Lung (tissue), 12 donors: Measurements from ENCODE around the gene OR7G3. TPM values are rescaled to one million over a fixed set of nuclear protein-coding genes. Genes with fewer than 3 reads are reported as not detected.

ENCODE experiments used
- ATAC-seq: fragments of 200-7000 bp; cut with Tn5 transposase; one replicate; pipeline ENCODE4 v1.9.1; 2020; ENCODE audit warnings: moderate number of reproducible peaks; ENCODE audit not compliant: insufficient read depth, low FRiP score
- DNase-seq, 3 donors: peaks; one replicate each; pipeline ENCODE4 v3.0.0-alpha.2; 2013 to 2017
- H3K27ac ChIP-seq, 2 donors: one replicate each; pipeline ENCODE4 v1.5.1; 2013; ENCODE audit warnings: mild to moderate bottlenecking in 2 of 2, moderate library complexity in 2 of 2, control low read depth in 1 of 2, inconsistent platforms in 1 of 2, low read depth in 1 of 2, low read length in 1 of 2
- H3K27me3 ChIP-seq, 3 donors: one replicate each; pipeline ENCODE4 v1.5.1; 2013; ENCODE audit warnings: low read length in 2 of 3; ENCODE audit not compliant: control insufficient read depth in 3 of 3, insufficient read depth in 3 of 3
- H3K36me3 ChIP-seq, 4 donors: one replicate each; pipeline ENCODE4 v1.5.1; 2013; ENCODE audit warnings: low read length in 4 of 4, mild to moderate bottlenecking in 1 of 4, moderate library complexity in 1 of 4; ENCODE audit not compliant: control insufficient read depth in 4 of 4, insufficient read depth in 4 of 4
- H3K4me1 ChIP-seq, 5 donors: one replicate each; pipeline ENCODE4 v1.5.1; 2013; ENCODE audit warnings: low read length in 5 of 5, mild to moderate bottlenecking in 2 of 5, moderate library complexity in 1 of 5; ENCODE audit not compliant: control insufficient read depth in 5 of 5, insufficient read depth in 5 of 5
- H3K4me3 ChIP-seq: one replicate; pipeline ENCODE4 v1.5.1; 2013; ENCODE audit warnings: mild to moderate bottlenecking, control low read depth, moderate library complexity
- H3K9ac ChIP-seq, 2 donors: one replicate each; pipeline ENCODE4 v1.5.1; 2013; ENCODE audit warnings: low read length in 2 of 2, control low read depth in 1 of 2; ENCODE audit not compliant: insufficient read depth in 1 of 2
- H3K9me3 ChIP-seq, 4 donors: one replicate each; pipeline ENCODE4 v1.5.1; 2013; ENCODE audit warnings: low read length in 3 of 4, mild to moderate bottlenecking in 1 of 4, moderate library complexity in 1 of 4; ENCODE audit not compliant: control insufficient read depth in 4 of 4, insufficient read depth in 3 of 4
- CTCF ChIP-seq: IDR thresholded peaks from 2 replicates; pipeline ENCODE4 v1.5.1; 2012; ENCODE audit warnings: mild to moderate bottlenecking; ENCODE audit errors: control extremely low read depth, extremely low read depth
- WGBS, 2 donors: extraction: QIAGEN DNeasy Blood & Tissue Kit; methylation state at CpG; one replicate each; pipeline ENCODE4 v1.1.7; 2013; 5-methylcytosine and 5-hydroxymethylcytosine counted together
- polyA plus RNA-seq, 2 donors: library from polyadenylated mRNA; stranded (reverse); fragments of 200-250 nt; gene quantifications; one replicate each; pipeline ENCODE4 v1.2.1, GENCODE V29; 2013
- total RNA-seq, 2 donors: library from RNA; depleted of rRNA in 1 of 2; stranded (reverse); fragments of >200 nt in 1 of 2; gene quantifications; one replicate each; pipeline ENCODE4 v1.2.1, GENCODE V29; 2014 to 2021
- donor health status: control.
- donor health status: control.
- donor health status: Bipolar disorder and iron deficiency.
- donor health status: healthy.
- donor health status: DM: yes; HTN: yes; CAD: no.

OR7G3 gene
- total and polyA plus RNA-seq, 4 donors = not detected

DNA sequence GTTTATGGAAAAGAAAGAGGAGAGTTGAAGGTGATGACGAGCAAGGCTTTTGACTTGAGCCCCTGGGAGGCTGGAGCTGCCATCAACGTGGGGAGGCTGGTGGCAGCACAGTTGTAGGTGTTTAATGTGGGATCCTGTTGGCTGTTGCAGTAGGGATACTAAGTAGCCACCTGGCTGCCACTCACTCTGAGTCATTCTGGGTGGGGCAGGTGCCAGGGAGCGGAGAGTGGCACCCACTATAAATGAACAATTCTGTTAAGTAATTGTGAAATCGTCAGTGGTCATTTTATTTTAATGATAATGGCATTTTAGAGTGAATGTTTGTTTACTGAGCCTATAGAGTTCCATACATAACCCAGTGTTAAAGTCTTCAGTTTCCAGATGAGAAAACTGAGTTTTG, 23.2 kb upstream of the OR7G3 start:
- Histone ChIP-seq H3K27me3 (no peaks in the 10 kb centered on the region), H3K4me1 (peaks cover 0 to 11% (median 0%) of the 10 kb centered on the region in 5 donors), H3K4me3 (no peak overlapping the region), H3K9ac (no peak overlapping the region), H3K27ac (no peak overlapping the region), H3K36me3 (peaks cover 0 to 40% (median 18%) of the 10 kb centered on the region in 4 donors), H3K9me3 (peaks cover 7 to 33% (median 13%) of the 10 kb centered on the region in 4 donors)
- TF ChIP-seq CTCF = no peak
- DNase-seq (no peak), ATAC-seq (no peak)
- WGBS, 2 donors = 94% methylated on average over 4 of the region's 4 CpGs

DNA sequence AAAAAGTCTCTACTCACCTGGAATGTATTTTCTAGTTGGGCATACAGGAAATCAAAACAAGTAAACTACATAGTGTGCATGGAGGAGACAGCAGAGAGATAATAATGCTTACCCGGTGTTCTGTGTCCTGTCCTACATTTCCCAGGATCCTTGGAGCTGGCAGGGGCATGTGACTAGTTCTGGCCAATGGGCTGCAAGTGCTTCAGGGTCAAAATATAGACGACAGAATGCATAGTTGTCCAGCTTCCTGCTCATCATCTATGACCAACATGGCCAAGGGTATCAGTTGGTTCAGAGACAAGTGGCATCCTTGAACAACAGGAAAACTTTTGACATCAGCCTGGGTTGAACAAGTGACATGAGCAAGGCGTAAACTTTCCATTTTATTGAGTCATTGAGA, 21.9 kb upstream of the OR7G3 start:
- Histone ChIP-seq H3K9ac (no peak overlapping the region), H3K36me3 (peaks cover 0 to 35% (median 18%) of the 10 kb centered on the region in 4 donors), H3K4me3 (no peak overlapping the region), H3K27me3 (no peaks in the 10 kb centered on the region), H3K27ac (no peak overlapping the region), H3K4me1 (peaks cover 0 to 11% (median 0%) of the 10 kb centered on the region in 5 donors), H3K9me3 (peaks cover 9 to 32% (median 17%) of the 10 kb centered on the region in 4 donors)
- no peak for TF ChIP-seq CTCF
- 93 to 98% methylated on average over 3 of the region's 3 CpGs for WGBS, 2 donors
- no peak for DNase-seq
- no peak for ATAC-seq

GRCh38 chr19:9146882-9147281, 20.1 kb upstream of the OR7G3 start:
- H3K36me3 ChIP-seq = peaks cover 0 to 19% (median 14%) of the 10 kb centered on the region in 4 donors
- 98 to 100% methylated on average over 1 of the region's 1 CpG for WGBS, 2 donors
- H3K4me1 ChIP-seq = peaks cover 0 to 11% (median 0%) of the 10 kb centered on the region in 5 donors
- H3K27me3 ChIP-seq = no peaks in the 10 kb centered on the region
- TF ChIP-seq CTCF = no peak
- DNase-seq (no peak), ATAC-seq (no peak)
- H3K27ac ChIP-seq = no peak overlapping the region
- H3K9ac ChIP-seq = no peak overlapping the region
- H3K4me3 ChIP-seq = no peak overlapping the region
- peaks cover 6 to 25% (median 15%) of the 10 kb centered on the region in 4 donors for H3K9me3 ChIP-seq

GRCh38 chr19:9144920-9145319, 18.2 kb upstream of the OR7G3 start:
- no peak for TF ChIP-seq CTCF
- WGBS, 2 donors = 97% methylated on average over 5 of the region's 5 CpGs

More at GRCh38 chr19:9144920-9145319, 18.2 kb upstream of the OR7G3 start:
- Histone ChIP-seq H3K4me3 (no peak overlapping the region), H3K4me1 (peaks cover 0 to 10% (median 6%) of the 10 kb centered on the region in 5 donors), H3K9ac (no peak overlapping the region), H3K9me3 (peaks cover 4 to 21% (median 14%) of the 10 kb centered on the region in 4 donors), H3K36me3 (peaks cover 0 to 22% (median 13%) of the 10 kb centered on the region in 4 donors), H3K27me3 (no peaks in the 10 kb centered on the region), H3K27ac (no peak overlapping the region)
- DNase-seq (no peak), ATAC-seq (no peak)
